GM21390 (cell line): ENCODE data around the gene MED14.

Experiments used
- ATAC-seq: cut with Tn5 transposase; IDR thresholded peaks from one replicate; pipeline ENCODE4 v1.9.1; 2021; ENCODE audit not compliant: unreplicated experiment

The MED14 gene

GRCh38 chrX:40729598-40730584, 5.5 kb downstream of the MED14 start:
- ATAC-seq: no peak

GRCh38 chrX:40727581-40728252, 7.6 kb downstream of the MED14 start:
- no peak for ATAC-seq

GRCh38 chrX:40727093-40727492, 8.2 kb downstream of the MED14 start:
- no peak for ATAC-seq

GRCh38 chrX:40722930-40723329, 12.4 kb downstream of the MED14 start:
- ATAC-seq: no peak

GRCh38 chrX:40721489-40722106, 13.7 kb downstream of the MED14 start:
- no peak for ATAC-seq

- no peak for ATAC-seq
These were observed 14.6 kb downstream of the MED14 start for GRCh38 chrX:40720792-40721191.

GRCh38 chrX:40720339-40720738, 15.0 kb downstream of the MED14 start:
- no peak for ATAC-seq

GRCh38 chrX:40719731-40720130, 15.6 kb downstream of the MED14 start:
- ATAC-seq: no peak

- ATAC-seq: no peak
These were observed 16.1 kb downstream of the MED14 start for GRCh38 chrX:40719218-40719617.

- ATAC-seq: no peak
These were observed 25.9 kb downstream of the MED14 start for GRCh38 chrX:40709395-40709794.

- ATAC-seq: no peak
These were observed 29.6 kb downstream of the MED14 start for GRCh38 chrX:40705658-40706312.

- ATAC-seq: no peak
These were observed 34.6 kb downstream of the MED14 start for GRCh38 chrX:40700640-40701342.

- no peak for ATAC-seq
These were observed 36.5 kb downstream of the MED14 start for GRCh38 chrX:40698851-40699250.

GRCh38 chrX:40694802-40695201, 40.5 kb downstream of the MED14 start:
- ATAC-seq: no peak

- no peak for ATAC-seq
These were observed 46.4 kb downstream of the MED14 start for GRCh38 chrX:40688929-40689328.

GRCh38 chrX:40687169-40687568, 48.2 kb downstream of the MED14 start:
- ATAC-seq: no peak

GRCh38 chrX:40685362-40685918, 49.9 kb downstream of the MED14 start:
- no peak for ATAC-seq

- ATAC-seq: no peak
These were observed 51.2 kb downstream of the MED14 start for GRCh38 chrX:40684092-40684491.

- no peak for ATAC-seq
These were observed 52.1 kb downstream of the MED14 start for GRCh38 chrX:40683245-40683644.

GRCh38 chrX:40671126-40671525, 64.2 kb downstream of the MED14 start:
- ATAC-seq: no peak
